HPDE6-E6E7 (cell line): ENCODE measurements around the gene TUT7.

Experiments used
- DNase-seq: peaks from one replicate; pipeline ENCODE4 v3.0.0; 2011; ENCODE audit warnings: missing footprints; ENCODE audit errors: extremely low spot score

Gene TUT7

DNA sequence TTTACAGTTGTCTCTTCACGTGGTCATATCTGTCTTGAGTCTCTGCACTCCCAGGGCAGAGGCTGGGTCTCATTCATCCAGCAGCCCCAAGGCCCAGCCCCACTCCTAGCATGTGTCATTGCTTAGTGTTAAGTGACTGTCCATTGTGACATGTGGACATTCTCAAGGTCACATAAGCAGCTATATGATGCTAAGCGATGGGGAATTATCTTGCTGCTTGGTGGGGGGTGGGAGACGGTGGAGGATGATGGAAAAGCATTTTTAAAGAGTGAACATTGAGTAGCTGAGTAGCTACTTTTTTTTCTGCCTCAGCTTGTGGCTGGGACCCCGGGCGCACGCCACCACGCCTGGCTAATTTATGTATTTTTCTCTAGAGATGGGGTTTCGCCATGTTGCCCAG lies 94.7 kb downstream of the TUT7 start, which contains the start of gene C9orf153:
TSS of gene C9orf153 (minus strand) at position 101 of the 400 bp plus-strand sequence. CDS start 30,054 bp downstream, outside the sequence.
- DNase-seq: no peak

DNA sequence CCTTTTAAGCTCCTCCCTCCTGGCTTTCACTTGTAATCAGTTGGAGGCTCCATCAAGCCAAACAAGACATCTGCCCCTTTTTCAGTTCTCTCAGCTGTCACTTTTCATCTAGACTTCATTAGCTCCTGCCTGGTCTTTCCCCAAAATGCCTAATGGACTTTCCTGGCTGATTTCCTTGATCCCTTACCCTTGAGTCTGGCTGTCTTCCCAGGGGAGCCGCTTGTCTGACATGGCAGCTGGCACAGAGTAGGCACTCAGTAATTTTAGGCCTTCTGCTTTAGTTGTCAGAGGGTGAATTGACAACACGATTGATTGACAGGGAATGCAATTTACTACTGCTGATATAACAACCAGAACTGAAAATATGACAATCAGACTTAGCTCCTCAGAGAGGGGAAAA lies 96.8 kb downstream of the TUT7 start:
- no peak for DNase-seq

DNA sequence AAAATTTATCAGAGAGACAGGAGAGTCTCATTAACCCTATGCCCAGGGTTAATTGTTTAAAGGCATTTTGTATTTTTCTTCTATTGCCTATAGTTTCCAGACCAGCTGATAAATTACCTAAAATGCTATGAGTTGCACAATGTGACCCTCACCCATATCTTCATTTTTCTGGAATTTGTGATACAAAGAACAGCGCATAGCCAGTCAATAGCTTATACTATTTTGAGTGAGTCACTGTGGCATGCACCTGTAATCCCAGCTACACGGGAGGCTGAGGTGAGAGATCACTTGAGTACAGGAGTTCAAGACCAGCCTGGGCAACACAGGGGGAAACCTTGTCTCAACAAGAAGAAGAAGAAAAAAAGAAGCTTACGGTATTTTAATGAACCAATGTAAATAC lies 97.6 kb downstream of the TUT7 start:
- no peak for DNase-seq

GRCh38 chr9:86253577-86253976 lies 100.6 kb downstream of the TUT7 start:
- DNase-seq: no peak

DNA sequence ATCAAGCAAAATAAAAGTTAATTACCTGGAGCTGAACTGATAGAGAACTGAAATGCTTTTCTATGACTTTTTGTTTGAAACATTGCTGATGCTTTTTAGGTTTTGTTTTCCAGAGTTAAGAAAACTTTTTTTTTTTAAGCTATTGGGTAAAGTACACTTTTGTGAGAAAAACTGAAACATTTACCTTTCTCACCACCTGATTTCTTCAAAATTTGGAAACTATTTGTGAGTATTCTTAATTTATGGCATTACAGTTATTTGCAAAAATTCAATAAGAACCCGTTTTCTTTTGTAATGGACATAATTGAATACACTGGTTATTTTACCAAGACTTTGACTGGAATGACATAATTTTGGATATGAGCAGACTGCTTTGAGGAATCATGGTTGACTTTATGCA lies 101.3 kb downstream of the TUT7 start:
- DNase-seq: no peak

GRCh38 chr9:86250123-86250522 lies 104.1 kb downstream of the TUT7 start:
- no peak for DNase-seq

GRCh38 chr9:86248746-86249145 lies 105.5 kb downstream of the TUT7 start:
- no peak for DNase-seq

GRCh38 chr9:86246752-86247161 lies 107.5 kb downstream of the TUT7 start:
- DNase-seq: no peak

DNA sequence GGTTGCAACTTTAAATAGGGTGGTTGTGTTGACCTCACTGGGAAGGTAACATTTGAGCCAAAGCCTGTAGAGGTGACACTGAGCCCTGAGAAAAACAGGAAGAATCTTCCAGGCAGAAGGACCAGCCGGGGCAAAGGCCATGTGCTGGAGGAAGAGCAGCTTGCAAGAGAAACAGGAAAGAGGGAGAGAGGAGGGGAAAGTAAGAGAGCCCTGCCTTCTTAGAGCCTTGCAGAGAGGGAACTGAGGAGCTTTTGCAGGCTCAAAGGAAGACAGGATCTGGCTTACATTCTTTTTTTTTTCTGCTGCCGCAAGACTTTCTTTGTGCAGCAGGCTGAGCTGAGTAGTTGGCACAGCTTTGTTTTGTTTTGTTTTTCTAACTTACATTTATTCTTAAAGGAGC lies 112.1 kb downstream of the TUT7 start:
- no peak for DNase-seq

DNA sequence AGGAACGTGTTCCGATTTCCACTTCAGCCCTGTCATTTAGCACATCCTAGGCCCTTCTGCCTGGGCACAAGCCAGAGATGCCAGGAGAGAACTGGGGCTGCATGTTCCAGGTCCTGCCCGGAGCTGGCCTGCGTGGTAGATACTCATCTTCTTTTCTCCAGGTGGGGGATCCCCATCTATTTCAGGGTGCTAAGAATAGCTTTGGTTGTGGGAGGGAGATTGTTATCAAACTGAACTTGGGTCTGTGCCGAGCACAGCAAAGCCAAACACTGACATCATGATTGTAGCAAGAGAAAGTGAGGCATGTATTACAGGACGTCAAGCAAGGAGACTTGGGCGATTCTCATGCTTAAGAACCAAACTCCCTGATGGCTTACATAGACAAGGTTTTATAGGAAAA lies 113.0 kb downstream of the TUT7 start:
- no peak for DNase-seq

DNA sequence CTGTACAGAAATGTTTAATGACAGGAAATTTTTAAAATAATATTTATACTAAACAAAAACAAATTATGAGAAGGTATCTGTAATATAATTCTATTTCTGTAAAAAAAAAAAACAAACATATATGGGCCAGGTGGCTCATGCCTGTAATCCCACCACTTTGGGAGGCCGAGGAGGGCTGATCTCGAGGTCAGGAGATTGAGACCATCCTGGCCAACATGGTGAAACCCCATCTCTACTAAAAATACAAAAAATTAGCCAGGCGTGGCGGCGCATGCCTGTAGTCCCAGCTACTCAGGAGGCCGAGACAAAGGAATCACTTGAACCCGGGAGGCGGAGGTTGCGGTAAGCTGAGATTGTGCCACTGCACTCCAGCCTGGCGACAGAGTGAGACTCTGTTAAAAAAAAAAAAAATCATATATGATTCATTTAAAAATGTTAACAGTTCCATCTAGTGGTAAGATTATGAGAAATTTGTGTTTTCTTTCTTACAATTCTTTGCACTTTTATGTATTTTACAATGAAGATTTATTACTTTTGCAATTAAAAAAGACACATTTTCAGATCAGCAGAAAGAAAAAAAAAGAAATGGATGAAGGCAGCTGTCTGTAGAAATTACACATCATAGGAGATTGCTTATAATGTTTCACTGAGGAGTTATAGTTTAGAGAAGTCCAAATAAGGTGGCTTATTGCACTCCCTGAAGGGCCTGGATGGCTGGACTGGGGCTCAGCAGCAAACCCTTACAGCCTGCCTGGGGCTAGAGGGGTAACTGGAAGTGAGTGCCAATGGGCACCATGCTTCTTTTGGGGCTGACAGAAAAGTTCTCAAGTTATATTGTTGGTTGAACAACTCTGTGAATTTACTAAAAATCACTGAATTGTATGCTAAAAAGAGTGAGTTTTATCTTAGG lies 115.1 kb downstream of the TUT7 start:
- DNase-seq: no peak
